Mammary epithelial cell (primary cell): Measurements from ENCODE around the gene PLPP4.

Experiments used
- CTCF ChIP-seq, 2 donors: IDR thresholded peaks in 1 of 2; conservative IDR thresholded peaks in 1 of 2; 2 replicates each; pipeline ENCODE4 v1.5.1; 2011 to 2012; ENCODE audit warnings: inconsistent platforms in 2 of 2, low read length in 2 of 2, mild to moderate bottlenecking in 2 of 2, control low read depth in 1 of 2, low read depth in 1 of 2; ENCODE audit not compliant: insufficient read depth in 1 of 2; ENCODE audit errors: extremely low read depth in 1 of 2
- EZH2 ChIP-seq: IDR thresholded peaks from 2 replicates; pipeline ENCODE4 v1.6.1; 2012; ENCODE audit warnings: low read length, inconsistent platforms, borderline replicate concordance

- TF ChIP-seq CTCF (conservative IDR thresholded peaks at IDR 0.05 in 1 of 2, IDR thresholded peaks at IDR 0.05 in 1 of 2; ENCODE audit: extremely low read depth in 1 of 2, insufficient read depth in 1 of 2, low read depth in 1 of 2, low read length in 2 of 2) (no peak), EZH2 (no peak)
Observed at GRCh38 chr10:120610791-120611190, 153.8 kb downstream of the PLPP4 start.
